ENCODE measurements around the gene CBARP.

CBARP gene

GRCh38 chr19:1183543-1184172, 54.1 kb downstream of the CBARP start:
- ATAC-seq (replicated peaks) (no peak), DNase-seq (no peak)
- peaks cover 4% of the 10 kb centered on the region for H3K36me3 Mint-ChIP-seq (ENCODE audit: insufficient read depth)
- peaks cover 18 to 28% of the 10 kb centered on the region in 2 donors for H3K27me3 Mint-ChIP-seq
- H3K27ac Mint-ChIP-seq, result no peak overlapping the region
- no peaks in the 10 kb centered on the region for H3K9me3 Mint-ChIP-seq
- no peak overlapping the region for H3K4me3 Mint-ChIP-seq
- H3K4me1 Mint-ChIP-seq (ENCODE audit: low read depth in 2 of 2), result peaks cover 3 to 5% of the 10 kb centered on the region in 2 donors

GRCh38 chr19:1182727-1183126, 55.1 kb downstream of the CBARP start:
- no peak overlapping the region for H3K4me3 Mint-ChIP-seq
- peaks cover 4% of the 10 kb centered on the region for H3K36me3 Mint-ChIP-seq (ENCODE audit: insufficient read depth)
- peaks cover 3 to 5% of the 10 kb centered on the region in 2 donors for H3K4me1 Mint-ChIP-seq (ENCODE audit: low read depth in 2 of 2)
- H3K9me3 Mint-ChIP-seq, result no peaks in the 10 kb centered on the region
- ATAC-seq (replicated peaks) (no peak), DNase-seq (no peak)
- no peak overlapping the region for H3K27ac Mint-ChIP-seq
- peaks cover 18 to 28% of the 10 kb centered on the region in 2 donors for H3K27me3 Mint-ChIP-seq

DNA sequence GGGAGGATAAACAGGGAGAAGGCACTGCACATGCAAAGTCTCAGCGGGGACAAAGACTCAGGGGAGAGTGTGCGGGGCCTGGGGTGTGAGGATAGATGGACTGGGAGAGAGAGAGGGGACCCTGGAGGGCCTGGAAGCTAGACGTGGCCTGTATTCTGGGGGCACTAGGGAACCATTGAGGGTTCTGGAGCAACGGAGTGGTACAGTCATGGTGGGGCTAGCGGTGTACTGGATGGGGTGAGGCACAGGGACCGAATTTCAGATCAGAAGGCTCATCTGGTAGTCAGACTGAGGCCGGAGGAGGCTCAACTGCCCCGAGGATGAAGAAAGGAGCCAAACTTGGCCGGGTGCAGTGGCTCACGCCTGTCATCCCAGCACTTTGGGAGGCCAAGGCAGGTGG, 55.7 kb downstream of the CBARP start:
- Mint-ChIP-seq H3K27me3 (peaks cover 18 to 28% of the 10 kb centered on the region in 2 donors), H3K4me1 (ENCODE audit: low read depth in 2 of 2) (peaks cover 3 to 5% of the 10 kb centered on the region in 2 donors), H3K9me3 (no peaks in the 10 kb centered on the region), H3K4me3 (no peak overlapping the region), H3K27ac (no peak overlapping the region), H3K36me3 (ENCODE audit: insufficient read depth) (peaks cover 4% of the 10 kb centered on the region)
- DNase-seq, result no peak
- no peak for ATAC-seq (replicated peaks)

DNA sequence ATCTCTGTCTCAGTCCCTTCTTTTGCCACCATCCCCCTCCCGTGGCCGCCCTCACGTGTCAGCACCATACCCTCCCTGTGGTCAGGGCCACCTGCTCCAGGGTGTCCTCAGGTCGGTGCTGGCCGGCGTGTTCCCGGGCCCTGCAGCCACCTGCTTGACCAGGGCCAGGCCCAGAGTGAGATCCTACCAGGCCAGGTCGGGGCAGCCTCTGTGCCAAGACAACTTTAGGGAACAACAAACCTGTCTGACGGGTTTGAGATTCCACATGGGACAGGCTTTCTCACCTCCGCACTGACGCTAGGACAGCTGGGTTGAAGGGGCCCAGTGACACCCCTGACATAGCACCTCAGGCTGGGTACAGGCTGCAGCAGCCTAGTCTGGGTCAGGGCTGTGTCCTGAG, 56.2 kb downstream of the CBARP start:
- H3K27ac Mint-ChIP-seq, result no peak overlapping the region
- DNase-seq (no peak), ATAC-seq (replicated peaks) (no peak)
- H3K4me1 Mint-ChIP-seq (ENCODE audit: low read depth in 2 of 2), result peaks cover 3 to 5% of the 10 kb centered on the region in 2 donors
- peaks cover 4% of the 10 kb centered on the region for H3K36me3 Mint-ChIP-seq (ENCODE audit: insufficient read depth)
- no peak overlapping the region for H3K4me3 Mint-ChIP-seq
- H3K9me3 Mint-ChIP-seq, result no peaks in the 10 kb centered on the region
- peaks cover 18 to 28% of the 10 kb centered on the region in 2 donors for H3K27me3 Mint-ChIP-seq

All from effector memory CD8-positive, alpha-beta T cell (primary cell).